IPS-NIHi11 (cell line): ENCODE data around the gene RTN1.
"Not testable (repeated sequence)": the region's sequence is repeated elsewhere in the genome, so short reads cannot be mapped to it uniquely, and the experiment has no call there.

ENCODE experiments used
- DNase-seq: peaks from one replicate; pipeline ENCODE4 v3.0.0; 2012; ENCODE audit warnings: mixed read lengths, low spot score

RTN1 gene

GRCh38 chr14:59704054-59704645 lies 166.4 kb downstream of the RTN1 start:
- DNase-seq, result no peak

GRCh38 chr14:59699442-59699841 lies 171.1 kb downstream of the RTN1 start:
- DNase-seq, result no peak

- no peak for DNase-seq
Observed at GRCh38 chr14:59698793-59699192, 171.8 kb downstream of the RTN1 start.

GRCh38 chr14:59695198-59695597 lies 175.4 kb downstream of the RTN1 start:
- no peak for DNase-seq

GRCh38 chr14:59691266-59691665 lies 179.3 kb downstream of the RTN1 start:
- no peak for DNase-seq

GRCh38 chr14:59690426-59690825 lies 180.2 kb downstream of the RTN1 start:
- no peak for DNase-seq

- DNase-seq, result peak; percentile 70
Observed at GRCh38 chr14:59688224-59689170, 182.1 kb downstream of the RTN1 start.

- DNase-seq, result no peak
Observed at GRCh38 chr14:59687663-59688062, 182.9 kb downstream of the RTN1 start.

- no peak for DNase-seq
Observed at GRCh38 chr14:59679872-59680271, 190.7 kb downstream of the RTN1 start.

- no peak for DNase-seq
Observed at GRCh38 chr14:59678352-59678751, 192.2 kb downstream of the RTN1 start.

GRCh38 chr14:59677771-59678231 lies 192.8 kb downstream of the RTN1 start:
- DNase-seq, result no peak

GRCh38 chr14:59675394-59675793 lies 195.2 kb downstream of the RTN1 start:
- DNase-seq, result no peak

- no peak for DNase-seq
Observed at GRCh38 chr14:59664741-59665140, 205.8 kb downstream of the RTN1 start.

GRCh38 chr14:59657769-59658168 lies 212.8 kb downstream of the RTN1 start:
- DNase-seq, result no peak

- DNase-seq, result no peak
Observed at GRCh38 chr14:59656473-59656872, 214.1 kb downstream of the RTN1 start.

GRCh38 chr14:59654131-59654530 lies 216.4 kb downstream of the RTN1 start:
- DNase-seq, result not testable (repeated sequence)

GRCh38 chr14:59646832-59647231 lies 223.7 kb downstream of the RTN1 start:
- DNase-seq, result not testable (repeated sequence)

GRCh38 chr14:59638885-59639284 lies 231.7 kb downstream of the RTN1 start:
- DNase-seq, result no peak

GRCh38 chr14:59634617-59635016 lies 236.0 kb downstream of the RTN1 start:
- no peak for DNase-seq

GRCh38 chr14:59633486-59633885 lies 237.1 kb downstream of the RTN1 start:
- DNase-seq, result no peak

GRCh38 chr14:59632381-59632780 lies 238.2 kb downstream of the RTN1 start:
- peak; percentile 61 for DNase-seq

GRCh38 chr14:59631237-59631636 lies 239.3 kb downstream of the RTN1 start:
- peak; percentile 55 for DNase-seq

GRCh38 chr14:59630288-59630963 lies 240.2 kb downstream of the RTN1 start:
- DNase-seq, result peak; percentile 79
